Gastroesophageal sphincter (tissue), 3 donors: ENCODE measurements around the gene E2F4.

Source experiments
- POLR2A ChIP-seq, 2 donors: fragments of 450-650 bp; IDR thresholded peaks; one replicate each; pipeline ENCODE4 v1.6.1; 2017; ENCODE audit warnings: antibody characterized with exemption in 2 of 2, mild to moderate bottlenecking in 2 of 2, moderate library complexity in 1 of 2
- POLR2AphosphoS5 ChIP-seq: sonication (generic); formaldehyde crosslinking; IDR thresholded peaks from one replicate; pipeline ENCODE4 v1.6.1; 2017; ENCODE audit warnings: antibody characterized with exemption
- TF ChIP-seq, protein P1 (sequence below), 4 experiments: fragments of 200-600 bp in 2 of 4; fragments of 450-650 bp in 2 of 4; sonication (generic) in 1 of 4; IDR thresholded peaks; one replicate each; pipeline ENCODE4 v1.5.1; 2017 to 2019; ENCODE audit warnings: antibody characterized with exemption in 4 of 4, mild to moderate bottlenecking in 2 of 4, moderate library complexity in 2 of 4

DNA sequence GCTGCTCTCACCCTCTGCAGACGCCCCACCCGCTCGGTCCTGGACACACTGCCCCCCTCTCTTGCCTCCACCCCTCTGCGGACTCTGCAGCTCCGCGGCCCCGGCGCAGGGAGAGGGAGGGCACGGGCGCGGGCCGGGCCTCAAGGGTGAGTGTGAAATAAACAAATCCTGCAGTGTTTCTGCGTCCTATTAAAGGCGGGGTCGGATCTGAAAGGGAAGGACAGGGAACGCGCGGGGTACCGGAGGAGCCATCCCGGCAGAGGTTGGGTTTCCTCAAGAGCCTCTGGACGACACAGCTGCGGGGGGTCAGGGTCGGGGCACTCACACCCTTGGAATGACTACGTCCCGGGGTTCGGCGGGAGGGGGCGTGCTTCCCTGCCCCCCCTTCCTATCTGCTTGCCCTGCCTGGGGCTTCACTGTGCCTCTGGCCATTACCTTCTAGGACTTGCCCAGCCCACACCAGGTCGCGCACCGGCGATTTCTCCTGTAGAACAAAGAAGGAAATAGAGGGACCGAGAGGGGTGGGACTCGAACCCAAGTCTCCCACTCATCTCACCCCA lies 27.9 kb upstream of the E2F4 start:
- TF ChIP-seq, protein P1, sequence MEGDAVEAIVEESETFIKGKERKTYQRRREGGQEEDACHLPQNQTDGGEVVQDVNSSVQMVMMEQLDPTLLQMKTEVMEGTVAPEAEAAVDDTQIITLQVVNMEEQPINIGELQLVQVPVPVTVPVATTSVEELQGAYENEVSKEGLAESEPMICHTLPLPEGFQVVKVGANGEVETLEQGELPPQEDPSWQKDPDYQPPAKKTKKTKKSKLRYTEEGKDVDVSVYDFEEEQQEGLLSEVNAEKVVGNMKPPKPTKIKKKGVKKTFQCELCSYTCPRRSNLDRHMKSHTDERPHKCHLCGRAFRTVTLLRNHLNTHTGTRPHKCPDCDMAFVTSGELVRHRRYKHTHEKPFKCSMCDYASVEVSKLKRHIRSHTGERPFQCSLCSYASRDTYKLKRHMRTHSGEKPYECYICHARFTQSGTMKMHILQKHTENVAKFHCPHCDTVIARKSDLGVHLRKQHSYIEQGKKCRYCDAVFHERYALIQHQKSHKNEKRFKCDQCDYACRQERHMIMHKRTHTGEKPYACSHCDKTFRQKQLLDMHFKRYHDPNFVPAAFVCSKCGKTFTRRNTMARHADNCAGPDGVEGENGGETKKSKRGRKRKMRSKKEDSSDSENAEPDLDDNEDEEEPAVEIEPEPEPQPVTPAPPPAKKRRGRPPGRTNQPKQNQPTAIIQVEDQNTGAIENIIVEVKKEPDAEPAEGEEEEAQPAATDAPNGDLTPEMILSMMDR (IDR thresholded peaks at IDR 0.05): no peak
- TF ChIP-seq POLR2AphosphoS5 (no peak), POLR2A (IDR thresholded peaks at IDR 0.05) (peak in 1 of 2 donors; percentile 6)
